ENCODE measurements around the gene KIN.
"Not testable (repeated sequence)": the region's sequence is repeated elsewhere in the genome, so short reads cannot be mapped to it uniquely, and the experiment has no call there.

The KIN gene

GRCh38 chr10:7792541-7792940 lies 4.7 kb upstream of the KIN start:
- Histone ChIP-seq H3K27me3 (ENCODE audit: control insufficient read depth, insufficient read depth, low read length) (no peaks in the 10 kb centered on the region), H3K9me3 (ENCODE audit: control insufficient read depth, insufficient read depth, low read length) (no peaks in the 10 kb centered on the region), H3K36me3 (ENCODE audit: control insufficient read depth, insufficient read depth, low read length) (peaks cover 9% of the 10 kb centered on the region), H3K4me1 (ENCODE audit: control insufficient read depth, insufficient read depth, low read length) (no peaks in the 10 kb centered on the region), H3K4me3 (ENCODE audit: low read depth, low read length) (no peak overlapping the region), H3K9ac (ENCODE audit: low read depth, low read length) (no peak overlapping the region)

DNA sequence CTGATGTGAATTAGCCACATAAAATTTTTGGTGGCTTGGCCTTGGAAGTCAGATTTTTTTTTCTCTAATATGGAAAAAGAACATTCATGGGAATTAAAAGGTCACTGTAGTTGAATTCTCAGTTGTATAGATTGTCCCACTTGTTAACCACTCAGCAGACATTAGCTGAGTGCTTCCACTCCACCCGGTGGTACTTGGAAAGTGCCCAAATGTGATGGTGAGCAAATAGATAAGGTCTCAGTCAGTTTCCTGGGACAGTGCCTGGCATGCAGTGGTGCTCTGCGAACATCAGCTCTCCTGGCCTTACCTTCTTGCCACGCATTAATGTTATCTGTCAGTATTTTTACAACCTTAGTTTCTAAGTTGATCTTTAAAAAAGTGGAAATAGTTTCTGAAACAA lies 1.6 kb upstream of the KIN start:
- Histone ChIP-seq H3K36me3 (ENCODE audit: control insufficient read depth, insufficient read depth, low read length) (no peaks in the 10 kb centered on the region), H3K9ac (ENCODE audit: low read depth, low read length) (peak overlapping the region; percentile 93), H3K4me3 (ENCODE audit: low read depth, low read length) (peak overlapping the region; percentile 96), H3K9me3 (ENCODE audit: control insufficient read depth, insufficient read depth, low read length) (no peaks in the 10 kb centered on the region), H3K4me1 (ENCODE audit: control insufficient read depth, insufficient read depth, low read length) (no peaks in the 10 kb centered on the region), H3K27me3 (ENCODE audit: control insufficient read depth, insufficient read depth, low read length) (no peaks in the 10 kb centered on the region)

- H3K9me3 ChIP-seq (ENCODE audit: control insufficient read depth, insufficient read depth, low read length) = no peaks in the 10 kb centered on the region
- H3K27me3 ChIP-seq (ENCODE audit: control insufficient read depth, insufficient read depth, low read length) = no peaks in the 10 kb centered on the region
- peak overlapping the region; percentile 96 for H3K4me3 ChIP-seq (ENCODE audit: low read depth, low read length)
- no peaks in the 10 kb centered on the region for H3K36me3 ChIP-seq (ENCODE audit: control insufficient read depth, insufficient read depth, low read length)
- H3K4me1 ChIP-seq (ENCODE audit: control insufficient read depth, insufficient read depth, low read length) = no peaks in the 10 kb centered on the region
- peak overlapping the region; percentile 93 for H3K9ac ChIP-seq (ENCODE audit: low read depth, low read length)
These were observed 970 bp upstream of the KIN start for GRCh38 chr10:7788639-7789286.

GRCh38 chr10:7787150-7787856 lies 490 bp downstream of the KIN start:
- H3K4me3 ChIP-seq (ENCODE audit: low read depth, low read length) = peak overlapping the region; percentile 96
- no peaks in the 10 kb centered on the region for H3K9me3 ChIP-seq (ENCODE audit: control insufficient read depth, insufficient read depth, low read length)
- H3K27me3 ChIP-seq (ENCODE audit: control insufficient read depth, insufficient read depth, low read length) = no peaks in the 10 kb centered on the region
- H3K9ac ChIP-seq (ENCODE audit: low read depth, low read length) = peak overlapping the region; percentile 87
- H3K36me3 ChIP-seq (ENCODE audit: control insufficient read depth, insufficient read depth, low read length) = no peaks in the 10 kb centered on the region
- no peaks in the 10 kb centered on the region for H3K4me1 ChIP-seq (ENCODE audit: control insufficient read depth, insufficient read depth, low read length)

- Histone ChIP-seq H3K9me3 (ENCODE audit: control insufficient read depth, insufficient read depth, low read length) (no peaks in the 10 kb centered on the region), H3K4me1 (ENCODE audit: control insufficient read depth, insufficient read depth, low read length) (no peaks in the 10 kb centered on the region), H3K27me3 (ENCODE audit: control insufficient read depth, insufficient read depth, low read length) (no peaks in the 10 kb centered on the region), H3K36me3 (ENCODE audit: control insufficient read depth, insufficient read depth, low read length) (no peaks in the 10 kb centered on the region), H3K4me3 (ENCODE audit: low read depth, low read length) (no peak overlapping the region), H3K9ac (ENCODE audit: low read depth, low read length) (no peak overlapping the region)
These were observed 1.4 kb downstream of the KIN start for GRCh38 chr10:7786430-7786829.

GRCh38 chr10:7782194-7782593 lies 5.6 kb downstream of the KIN start:
- not testable (repeated sequence) for H3K36me3 ChIP-seq (ENCODE audit: control insufficient read depth, insufficient read depth, low read length); H3K4me3 ChIP-seq (ENCODE audit: low read depth, low read length); H3K9me3 ChIP-seq (ENCODE audit: control insufficient read depth, insufficient read depth, low read length); H3K27me3 ChIP-seq (ENCODE audit: control insufficient read depth, insufficient read depth, low read length); H3K4me1 ChIP-seq (ENCODE audit: control insufficient read depth, insufficient read depth, low read length); H3K9ac ChIP-seq (ENCODE audit: low read depth, low read length)

GRCh38 chr10:7776777-7777176 lies 11.0 kb downstream of the KIN start:
- no peak overlapping the region for H3K4me3 ChIP-seq (ENCODE audit: low read depth, low read length)
- no peaks in the 10 kb centered on the region for H3K9me3 ChIP-seq (ENCODE audit: control insufficient read depth, insufficient read depth, low read length)
- H3K4me1 ChIP-seq (ENCODE audit: control insufficient read depth, insufficient read depth, low read length) = no peaks in the 10 kb centered on the region
- peaks cover 28% of the 10 kb centered on the region for H3K36me3 ChIP-seq (ENCODE audit: control insufficient read depth, insufficient read depth, low read length)
- no peaks in the 10 kb centered on the region for H3K27me3 ChIP-seq (ENCODE audit: control insufficient read depth, insufficient read depth, low read length)
- H3K9ac ChIP-seq (ENCODE audit: low read depth, low read length) = no peak overlapping the region

DNA sequence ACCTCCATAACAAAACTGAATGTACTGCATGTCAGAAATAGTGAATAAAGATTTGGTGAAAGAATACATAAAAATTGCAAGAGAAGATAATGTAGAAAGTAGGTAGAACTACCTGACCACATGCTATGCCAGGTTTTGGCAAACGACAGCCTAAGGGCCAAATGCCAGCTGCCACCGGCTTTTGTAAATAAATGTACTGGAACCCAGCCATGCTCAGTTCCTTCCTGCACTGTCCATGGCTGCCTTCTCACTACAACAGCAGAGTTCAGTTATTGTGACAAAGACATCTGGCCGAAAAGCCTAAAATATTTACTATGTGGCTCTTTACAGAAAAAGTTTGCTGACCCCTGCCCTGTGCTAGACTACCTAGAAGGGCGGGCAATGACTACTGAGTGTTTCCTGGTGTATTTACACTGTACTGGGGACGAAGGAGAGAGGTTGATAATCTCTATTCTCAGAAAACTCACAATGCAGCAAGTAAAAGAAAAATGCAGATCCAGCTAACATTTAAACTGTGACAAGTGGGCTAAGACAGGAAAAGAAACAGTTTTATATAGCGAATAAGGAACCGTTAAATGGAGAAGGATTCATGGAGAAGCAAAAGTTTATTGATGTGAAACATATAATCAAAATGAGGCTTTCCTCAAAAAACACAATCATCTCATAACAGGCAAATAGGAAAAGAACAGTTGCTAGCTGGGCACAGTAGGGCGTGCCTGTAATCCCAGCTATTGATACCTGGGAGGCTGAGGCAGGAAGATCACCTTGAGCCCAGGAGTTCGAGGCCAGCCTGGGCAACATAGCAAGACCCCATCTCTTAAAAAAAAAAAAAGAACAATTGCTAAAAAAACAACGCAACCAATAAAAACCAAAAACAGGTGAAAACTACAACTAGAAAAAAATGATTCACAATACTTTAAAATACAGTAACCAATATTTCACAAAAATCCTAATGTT lies 13.7 kb downstream of the KIN start:
- no peaks in the 10 kb centered on the region for H3K27me3 ChIP-seq (ENCODE audit: control insufficient read depth, insufficient read depth, low read length)
- no peaks in the 10 kb centered on the region for H3K4me1 ChIP-seq (ENCODE audit: control insufficient read depth, insufficient read depth, low read length)
- no peak overlapping the region for H3K9ac ChIP-seq (ENCODE audit: low read depth, low read length)
- peaks cover 32% of the 10 kb centered on the region for H3K36me3 ChIP-seq (ENCODE audit: control insufficient read depth, insufficient read depth, low read length)
- no peaks in the 10 kb centered on the region for H3K9me3 ChIP-seq (ENCODE audit: control insufficient read depth, insufficient read depth, low read length)
- H3K4me3 ChIP-seq (ENCODE audit: low read depth, low read length) = no peak overlapping the region

- Histone ChIP-seq H3K9me3 (ENCODE audit: control insufficient read depth, insufficient read depth, low read length) (no peaks in the 10 kb centered on the region), H3K36me3 (ENCODE audit: control insufficient read depth, insufficient read depth, low read length) (peaks cover 27% of the 10 kb centered on the region), H3K4me1 (ENCODE audit: control insufficient read depth, insufficient read depth, low read length) (no peaks in the 10 kb centered on the region), H3K9ac (ENCODE audit: low read depth, low read length) (no peak overlapping the region), H3K4me3 (ENCODE audit: low read depth, low read length) (no peak overlapping the region), H3K27me3 (ENCODE audit: control insufficient read depth, insufficient read depth, low read length) (no peaks in the 10 kb centered on the region)
These were observed 19.4 kb downstream of the KIN start for GRCh38 chr10:7768417-7768816.

DNA sequence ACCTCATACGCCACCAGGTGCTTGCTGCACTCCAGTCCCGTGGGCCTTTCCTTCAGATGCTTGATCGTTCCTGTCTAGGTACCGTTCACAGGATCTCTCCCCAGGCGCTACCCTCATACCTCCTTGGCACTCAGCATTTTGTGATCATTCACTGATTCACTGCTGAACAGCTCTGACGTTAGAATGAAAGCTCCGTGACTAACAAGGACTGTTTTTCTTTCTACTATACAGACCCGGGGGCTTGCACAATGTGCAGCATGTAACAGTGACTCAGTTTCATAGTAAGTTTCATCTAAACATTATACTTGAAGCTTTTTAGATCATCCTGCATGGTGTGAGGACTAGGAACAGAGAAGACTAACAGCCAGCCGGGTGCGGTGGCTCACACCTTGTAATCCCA lies 20.6 kb downstream of the KIN start:
- no peak overlapping the region for H3K9ac ChIP-seq (ENCODE audit: low read depth, low read length)
- H3K9me3 ChIP-seq (ENCODE audit: control insufficient read depth, insufficient read depth, low read length) = no peaks in the 10 kb centered on the region
- no peak overlapping the region for H3K4me3 ChIP-seq (ENCODE audit: low read depth, low read length)
- peaks cover 27% of the 10 kb centered on the region for H3K36me3 ChIP-seq (ENCODE audit: control insufficient read depth, insufficient read depth, low read length)
- no peaks in the 10 kb centered on the region for H3K4me1 ChIP-seq (ENCODE audit: control insufficient read depth, insufficient read depth, low read length)
- H3K27me3 ChIP-seq (ENCODE audit: control insufficient read depth, insufficient read depth, low read length) = no peaks in the 10 kb centered on the region

DNA sequence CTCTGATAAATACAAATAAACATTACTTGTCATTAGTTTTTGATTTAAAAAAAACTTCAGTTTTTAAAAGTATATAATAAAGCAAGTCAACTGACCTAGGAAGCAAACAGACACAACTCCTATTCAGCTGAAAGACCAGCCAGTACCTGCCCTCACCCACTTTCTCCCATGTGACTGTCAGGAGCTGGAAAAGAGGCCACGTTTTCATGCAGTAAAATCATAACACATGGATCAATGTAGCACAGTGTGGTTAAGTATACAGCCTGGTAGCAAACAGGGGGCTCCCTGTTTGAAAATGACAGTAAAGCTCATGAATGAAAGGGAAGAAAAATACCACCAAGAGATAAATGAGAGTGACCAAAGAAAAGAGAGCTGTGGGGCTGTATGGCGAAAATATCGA lies 21.6 kb downstream of the KIN start:
- Histone ChIP-seq H3K4me1 (ENCODE audit: control insufficient read depth, insufficient read depth, low read length) (no peaks in the 10 kb centered on the region), H3K36me3 (ENCODE audit: control insufficient read depth, insufficient read depth, low read length) (peaks cover 27% of the 10 kb centered on the region), H3K9me3 (ENCODE audit: control insufficient read depth, insufficient read depth, low read length) (no peaks in the 10 kb centered on the region), H3K9ac (ENCODE audit: low read depth, low read length) (no peak overlapping the region), H3K4me3 (ENCODE audit: low read depth, low read length) (no peak overlapping the region), H3K27me3 (ENCODE audit: control insufficient read depth, insufficient read depth, low read length) (no peaks in the 10 kb centered on the region)

Data from iPS-15b (cell line).